Measurements from ENCODE around the gene MICAL3.

- TF ChIP-seq CTCF (IDR thresholded peaks at IDR 0.05) (no peak), POLR2A (IDR thresholded peaks at IDR 0.05) (no peak), POLR2AphosphoS5 (IDR thresholded peaks at IDR 0.05) (no peak), EP300 (IDR thresholded peaks at IDR 0.05) (no peak)
Measured at GRCh38 chr22:17949642-17950473, 74.5 kb downstream of the MICAL3 start.

Data from suprapubic skin (tissue), 4 donors.